Measurements from ENCODE around the gene DNAH2.

- TF ChIP-seq, protein P1, sequence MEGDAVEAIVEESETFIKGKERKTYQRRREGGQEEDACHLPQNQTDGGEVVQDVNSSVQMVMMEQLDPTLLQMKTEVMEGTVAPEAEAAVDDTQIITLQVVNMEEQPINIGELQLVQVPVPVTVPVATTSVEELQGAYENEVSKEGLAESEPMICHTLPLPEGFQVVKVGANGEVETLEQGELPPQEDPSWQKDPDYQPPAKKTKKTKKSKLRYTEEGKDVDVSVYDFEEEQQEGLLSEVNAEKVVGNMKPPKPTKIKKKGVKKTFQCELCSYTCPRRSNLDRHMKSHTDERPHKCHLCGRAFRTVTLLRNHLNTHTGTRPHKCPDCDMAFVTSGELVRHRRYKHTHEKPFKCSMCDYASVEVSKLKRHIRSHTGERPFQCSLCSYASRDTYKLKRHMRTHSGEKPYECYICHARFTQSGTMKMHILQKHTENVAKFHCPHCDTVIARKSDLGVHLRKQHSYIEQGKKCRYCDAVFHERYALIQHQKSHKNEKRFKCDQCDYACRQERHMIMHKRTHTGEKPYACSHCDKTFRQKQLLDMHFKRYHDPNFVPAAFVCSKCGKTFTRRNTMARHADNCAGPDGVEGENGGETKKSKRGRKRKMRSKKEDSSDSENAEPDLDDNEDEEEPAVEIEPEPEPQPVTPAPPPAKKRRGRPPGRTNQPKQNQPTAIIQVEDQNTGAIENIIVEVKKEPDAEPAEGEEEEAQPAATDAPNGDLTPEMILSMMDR (IDR thresholded peaks at IDR 0.05): no peak
- TF ChIP-seq POLR2A (IDR thresholded peaks at IDR 0.05): no peak
Observed at GRCh38 chr17:7695586-7695985, 22.0 kb upstream of the DNAH2 start.
